H9 (cell line): ENCODE results near the gene CCDC13. TPM values are rescaled to one million over a fixed set of nuclear protein-coding genes. Genes with fewer than 3 reads are reported as not detected.

Source experiments
- DNase-seq: peaks from one replicate; pipeline ENCODE4 v3.0.0-alpha.2; 2017
- H2AFZ ChIP-seq: one replicate; pipeline ENCODE4 v1.6.1; 2013; ENCODE audit warnings: mild to moderate bottlenecking, low read length, control low read depth, moderate library complexity
- H2AK5ac ChIP-seq: 2 replicates; pipeline ENCODE4 v1.6.1; 2013; ENCODE audit warnings: low read length, control low read depth, mixed read lengths; ENCODE audit not compliant: insufficient read length
- H2BK120ac ChIP-seq: one replicate; pipeline ENCODE4 v1.6.1; 2013; ENCODE audit warnings: low read depth, mild to moderate bottlenecking, low read length, control low read depth, inconsistent platforms; ENCODE audit not compliant: poor library complexity, severe bottlenecking
- H2BK12ac ChIP-seq: 2 replicates; pipeline ENCODE4 v1.6.1; 2013; ENCODE audit warnings: low read length, control low read depth, mixed read lengths, low read depth; ENCODE audit not compliant: insufficient read length
- H2BK15ac ChIP-seq: 2 replicates; pipeline ENCODE4 v1.6.1; 2013; ENCODE audit warnings: low read depth, low read length, control low read depth
- H2BK20ac ChIP-seq: one replicate; pipeline ENCODE4 v1.6.1; 2013; ENCODE audit warnings: low read depth, mild to moderate bottlenecking, low read length, control low read depth, inconsistent platforms; ENCODE audit not compliant: poor library complexity, severe bottlenecking
- H2BK5ac ChIP-seq: 2 replicates; pipeline ENCODE4 v1.6.1; 2013; ENCODE audit warnings: low read length, control low read depth, mixed read lengths; ENCODE audit not compliant: insufficient read length
- H3K14ac ChIP-seq: 2 replicates; pipeline ENCODE4 v1.6.1; 2013; ENCODE audit warnings: low read length, control low read depth; ENCODE audit not compliant: insufficient read depth
- H3K18ac ChIP-seq: 2 replicates; pipeline ENCODE4 v1.6.1; 2013; ENCODE audit warnings: low read depth, mild to moderate bottlenecking, mixed read lengths, low read length, control low read depth; ENCODE audit not compliant: insufficient read length
- H3K23ac ChIP-seq: 2 replicates; pipeline ENCODE4 v1.6.1; 2013; ENCODE audit warnings: low read length, control low read depth, mixed read lengths, low read depth; ENCODE audit not compliant: insufficient read length
- H3K23me2 ChIP-seq: 2 replicates; pipeline ENCODE4 v1.6.1; 2013; ENCODE audit warnings: low read depth, mild to moderate bottlenecking, mixed read lengths, low read length, control low read depth; ENCODE audit not compliant: insufficient read length, poor library complexity, severe bottlenecking
- H3K27ac ChIP-seq: 2 replicates; pipeline ENCODE4 v1.5.1; 2013; ENCODE audit warnings: low read length, control low read depth, mixed read lengths, low read depth; ENCODE audit not compliant: insufficient read length
- H3K27me3 ChIP-seq: 2 replicates; pipeline ENCODE4 v1.6.1; 2013; ENCODE audit warnings: low read length, control low read depth, inconsistent platforms; ENCODE audit not compliant: insufficient read depth
- H3K4ac ChIP-seq: 2 replicates; pipeline ENCODE4 v1.6.1; 2013; ENCODE audit warnings: low read depth, mild to moderate bottlenecking, control low read depth, inconsistent platforms, low read length, moderate library complexity
- H3K4me1 ChIP-seq: 2 replicates; pipeline ENCODE4 v1.6.1; 2013; ENCODE audit warnings: low read length, control low read depth, inconsistent platforms; ENCODE audit not compliant: insufficient read depth
- H3K4me2 ChIP-seq: 2 replicates; pipeline ENCODE4 v1.6.1; 2013; ENCODE audit warnings: low read length, control low read depth, mixed read lengths; ENCODE audit not compliant: insufficient read length, insufficient read depth
- H3K56ac ChIP-seq: 2 replicates; pipeline ENCODE4 v1.6.1; 2013; ENCODE audit warnings: low read depth, mild to moderate bottlenecking, mixed read lengths, low read length, control low read depth; ENCODE audit not compliant: insufficient read length
- H3K79me1 ChIP-seq: 2 replicates; pipeline ENCODE4 v1.6.1; 2013; ENCODE audit warnings: low read depth, mild to moderate bottlenecking, moderate library complexity, low read length, control low read depth, inconsistent platforms; ENCODE audit not compliant: insufficient read depth, poor library complexity, severe bottlenecking
- H3K79me2 ChIP-seq: 2 replicates; pipeline ENCODE4 v1.6.1; 2013; ENCODE audit warnings: low read length, control low read depth, inconsistent platforms; ENCODE audit not compliant: insufficient read depth
- H3K9ac ChIP-seq: 2 replicates; pipeline ENCODE4 v1.6.1; 2013; ENCODE audit warnings: low read length, control low read depth, mixed read lengths; ENCODE audit not compliant: insufficient read length; ENCODE audit errors: extremely low read depth
- H3K9me3 ChIP-seq: one replicate; pipeline ENCODE4 v1.6.1; 2013; ENCODE audit warnings: low read depth, low read length, inconsistent platforms; ENCODE audit not compliant: control insufficient read depth
- H3T11ph ChIP-seq: one replicate; pipeline ENCODE4 v1.6.1; 2013; ENCODE audit warnings: mild to moderate bottlenecking, low read length, control low read depth, inconsistent platforms
- H4K20me1 ChIP-seq: one replicate; pipeline ENCODE4 v1.6.1; 2013; ENCODE audit not compliant: control insufficient read depth, insufficient read length, insufficient read depth
- H4K5ac ChIP-seq: 2 replicates; pipeline ENCODE4 v1.6.1; 2013; ENCODE audit warnings: low read depth, mild to moderate bottlenecking, mixed read lengths, low read length, control low read depth; ENCODE audit not compliant: insufficient read length
- H4K8ac ChIP-seq: replicated peaks from 2 replicates; pipeline ENCODE4 v1.6.1; 2013; ENCODE audit warnings: low read length, control low read depth, mixed read lengths, low read depth; ENCODE audit not compliant: insufficient read length
- H4K91ac ChIP-seq: 2 replicates; pipeline ENCODE4 v1.6.1; 2013; ENCODE audit warnings: low read depth, mild to moderate bottlenecking, moderate library complexity, mixed read lengths, low read length, control low read depth; ENCODE audit not compliant: insufficient read length
- H3K27ac Mint-ChIP-seq, 3 experiments: 2 replicates in 2 of 3; 3 replicates in 1 of 3; pipeline ENCODE4 v1.8.0; 2020 to 2021; ENCODE audit warnings: mixed read lengths in 3 of 3, mild to moderate bottlenecking in 1 of 3, moderate library complexity in 1 of 3
- H3K27me3 Mint-ChIP-seq: 2 replicates; pipeline ENCODE4 v1.8.0; 2021; ENCODE audit warnings: low read depth, mild to moderate bottlenecking, moderate library complexity, mixed read lengths
- H3K36me3 Mint-ChIP-seq, 3 experiments: 2 replicates in 2 of 3; 3 replicates in 1 of 3; pipeline ENCODE4 v1.8.0; 2020 to 2021; ENCODE audit warnings: low read depth in 3 of 3, mixed read lengths in 3 of 3; ENCODE audit not compliant: insufficient read depth in 1 of 3
- H3K4me1 Mint-ChIP-seq, 2 experiments: 2 replicates each; pipeline ENCODE4 v1.8.0; 2020; ENCODE audit warnings: mixed read lengths in 2 of 2
- H3K4me3 Mint-ChIP-seq, 2 experiments: 2 replicates in 1 of 2; 3 replicates in 1 of 2; pipeline ENCODE4 v1.8.0; 2020 to 2021; ENCODE audit warnings: mild to moderate bottlenecking in 2 of 2, mixed read lengths in 2 of 2, moderate library complexity in 1 of 2
- H3K9me3 Mint-ChIP-seq, 2 experiments: 2 replicates in 1 of 2; 3 replicates in 1 of 2; pipeline ENCODE4 v1.8.0; 2020; ENCODE audit warnings: mild to moderate bottlenecking in 2 of 2, mixed read lengths in 2 of 2, moderate library complexity in 1 of 2
- WGBS: extraction: QIAGEN DNeasy Blood & Tissue Kit; methylation state at CpG from one replicate; pipeline ENCODE4 v1.1.7; 2013; ENCODE audit warnings: missing lambda C conversion rate, low lambda C conversion rate, mixed read lengths; ENCODE audit not compliant: insufficient read length; ENCODE audit errors: extremely low coverage; 5-methylcytosine and 5-hydroxymethylcytosine counted together
- total RNA-seq: library from RNA; stranded (reverse); gene quantifications from 2 replicates; pipeline ENCODE4 v1.2.1, GENCODE V29; 2021
- TF ChIP-seq, protein P1 (sequence below): fragments of 200-600 bp; sonication (generic); conservative IDR thresholded peaks from 3 replicates; pipeline ENCODE4 v1.8.0; 2021; ENCODE audit warnings: antibody characterized with exemption, mild to moderate bottlenecking

Gene CCDC13
- total RNA-seq, 1 experiment from 2014 or later: not detected

GRCh38 chr3:42786631-42787030, 13.6 kb upstream of the CCDC13 start:
- Histone ChIP-seq H3K79me2 (no peaks in the 10 kb centered on the region; the same call in 1 of the 2 replicates), H4K8ac (no peak overlapping the region), H4K91ac (no peak overlapping the region), H3K9me3 (no peaks in the 10 kb centered on the region), H2BK20ac (no peak overlapping the region), H3K79me1 (peaks cover 3% of the 10 kb centered on the region), H3K27ac (no peak overlapping the region), H2AK5ac (no peak overlapping the region), H3K9ac (no peak overlapping the region), H3K23me2 (no peaks in the 10 kb centered on the region), H3T11ph (no peak overlapping the region), H4K5ac (no peak overlapping the region), H2BK120ac (no peak overlapping the region), H2BK12ac (no peak overlapping the region), H2AFZ (no peak overlapping the region), H3K4me2 (no peak overlapping the region), H2BK15ac (no peak overlapping the region), H2BK5ac (no peak overlapping the region), H3K14ac (no peak overlapping the region), H3K27me3 (no peaks in the 10 kb centered on the region), H3K18ac (no peak overlapping the region), H3K4me1 (no peaks in the 10 kb centered on the region), H3K56ac (no peak overlapping the region), H3K4ac (no peak overlapping the region), H3K23ac (no peak overlapping the region), H4K20me1 (no peaks in the 10 kb centered on the region)
- no peak for DNase-seq
- Mint-ChIP-seq H3K9me3 (no peaks in the 10 kb centered on the region), H3K27ac (no peak overlapping the region; a peak in 1 of 7 replicates), H3K27me3 (no peaks in the 10 kb centered on the region), H3K4me1 (no peaks in the 10 kb centered on the region), H3K36me3 (peaks cover 7 to 57% (median 40%) of the 10 kb centered on the region in 3 experiments; a peak in 6 of 7 replicates), H3K4me3 (no peak overlapping the region)
- WGBS: no CpG with 5 or more reads among the region's 2 CpGs
- TF ChIP-seq, protein P1, sequence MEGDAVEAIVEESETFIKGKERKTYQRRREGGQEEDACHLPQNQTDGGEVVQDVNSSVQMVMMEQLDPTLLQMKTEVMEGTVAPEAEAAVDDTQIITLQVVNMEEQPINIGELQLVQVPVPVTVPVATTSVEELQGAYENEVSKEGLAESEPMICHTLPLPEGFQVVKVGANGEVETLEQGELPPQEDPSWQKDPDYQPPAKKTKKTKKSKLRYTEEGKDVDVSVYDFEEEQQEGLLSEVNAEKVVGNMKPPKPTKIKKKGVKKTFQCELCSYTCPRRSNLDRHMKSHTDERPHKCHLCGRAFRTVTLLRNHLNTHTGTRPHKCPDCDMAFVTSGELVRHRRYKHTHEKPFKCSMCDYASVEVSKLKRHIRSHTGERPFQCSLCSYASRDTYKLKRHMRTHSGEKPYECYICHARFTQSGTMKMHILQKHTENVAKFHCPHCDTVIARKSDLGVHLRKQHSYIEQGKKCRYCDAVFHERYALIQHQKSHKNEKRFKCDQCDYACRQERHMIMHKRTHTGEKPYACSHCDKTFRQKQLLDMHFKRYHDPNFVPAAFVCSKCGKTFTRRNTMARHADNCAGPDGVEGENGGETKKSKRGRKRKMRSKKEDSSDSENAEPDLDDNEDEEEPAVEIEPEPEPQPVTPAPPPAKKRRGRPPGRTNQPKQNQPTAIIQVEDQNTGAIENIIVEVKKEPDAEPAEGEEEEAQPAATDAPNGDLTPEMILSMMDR: no peak
